LNCaP clone FGC (cell line): ENCODE data around the gene SLC17A7.

Source experiments
- DNase-seq: peaks from one replicate; pipeline ENCODE4 v3.0.0-alpha.2; 2011; ENCODE audit warnings: low read depth
- H3K4me3 ChIP-seq: 2 replicates; pipeline ENCODE4 v1.5.1; 2011; ENCODE audit warnings: mild to moderate bottlenecking, low read depth, low read length, control low read depth
- CTCF ChIP-seq: IDR thresholded peaks from 2 replicates; pipeline ENCODE4 v1.5.1; 2012; ENCODE audit warnings: mild to moderate bottlenecking; ENCODE audit not compliant: control insufficient read depth, insufficient read depth; ENCODE audit errors: extremely low read depth

The SLC17A7 gene

GRCh38 chr19:49441210-49441959 lies at the start of gene SLC17A7:
Gene SLC17A7 (minus strand): TSS chr19:49441527. CDS start chr19:49441379, 148 bp downstream.
- DNase-seq = no peak
- TF ChIP-seq CTCF = no peak
- H3K4me3 ChIP-seq = no peak within 1 kb of the TSS

GRCh38 chr19:49490287-49491029 lies 49.1 kb upstream of the SLC17A7 start:
- no peak for TF ChIP-seq CTCF
- peak overlapping the region; percentile 71 for H3K4me3 ChIP-seq
- no peak for DNase-seq

DNA sequence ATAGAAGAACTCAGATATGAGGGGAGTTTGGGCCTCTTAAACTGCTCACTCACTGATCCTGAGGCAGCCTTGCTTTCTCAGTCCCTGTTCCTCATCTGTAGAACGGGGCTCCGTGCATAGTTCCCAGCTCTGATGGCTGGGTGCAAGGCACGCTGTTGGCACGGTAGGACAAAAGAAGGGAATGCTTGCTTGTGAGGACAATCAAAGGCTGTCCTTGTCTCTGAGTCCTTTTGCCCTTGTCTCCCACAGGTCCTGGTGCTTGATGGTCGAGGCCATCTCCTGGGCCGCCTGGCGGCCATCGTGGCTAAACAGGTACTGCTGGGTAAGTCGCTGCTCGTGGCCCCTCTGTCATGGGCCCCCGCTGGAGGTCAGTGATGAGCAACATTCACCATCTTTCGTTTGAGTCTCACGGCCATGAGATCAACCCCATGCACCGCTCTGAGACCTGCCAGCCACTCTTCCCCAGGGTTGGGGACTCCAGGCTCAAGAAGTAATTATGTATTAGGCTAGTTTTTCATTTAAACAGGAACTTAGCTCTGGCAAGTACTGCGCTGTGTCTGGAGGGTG lies 48.4 kb upstream of the SLC17A7 start:
- no peak for DNase-seq
- TF ChIP-seq CTCF = peak; percentile 49
- H3K4me3 ChIP-seq = peak overlapping the region; percentile 71

DNA sequence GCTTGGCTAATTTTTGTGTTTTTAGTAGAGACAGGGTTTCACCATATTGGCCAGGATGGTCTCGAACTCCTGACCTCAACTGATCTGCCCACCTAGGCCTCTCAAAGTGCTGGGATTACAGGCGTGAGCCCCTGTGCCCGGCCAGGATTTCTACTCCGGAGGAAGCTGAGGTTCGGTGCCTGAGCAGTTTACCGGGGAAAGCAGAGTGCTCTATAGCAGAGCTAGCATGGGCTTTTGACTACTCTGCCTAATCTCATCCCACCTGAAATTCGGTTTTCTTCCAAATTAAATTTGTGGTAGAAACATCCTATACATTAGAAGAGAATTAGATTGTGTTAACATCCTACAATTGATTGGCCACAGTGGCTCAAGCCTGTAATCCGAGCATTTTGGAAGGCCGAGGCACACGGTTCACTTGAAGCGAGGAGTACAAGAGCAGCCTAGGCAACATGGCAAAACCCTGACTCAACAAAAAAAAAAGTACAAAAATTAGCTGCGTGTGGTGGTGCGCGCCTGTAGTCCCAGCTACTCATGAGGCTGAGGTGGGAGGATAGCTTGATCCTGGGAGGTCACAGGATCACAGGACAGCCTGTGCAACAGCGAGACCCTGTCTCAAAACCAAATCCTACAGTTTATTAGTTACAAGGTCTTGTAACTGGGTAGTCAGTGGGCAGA lies 47.7 kb upstream of the SLC17A7 start:
- TF ChIP-seq CTCF = no peak
- DNase-seq = no peak
- peak overlapping the region; percentile 71 for H3K4me3 ChIP-seq

- no peak for TF ChIP-seq CTCF
- no peak for DNase-seq
These were observed 46.9 kb upstream of the SLC17A7 start for GRCh38 chr19:49488046-49488862.

DNA sequence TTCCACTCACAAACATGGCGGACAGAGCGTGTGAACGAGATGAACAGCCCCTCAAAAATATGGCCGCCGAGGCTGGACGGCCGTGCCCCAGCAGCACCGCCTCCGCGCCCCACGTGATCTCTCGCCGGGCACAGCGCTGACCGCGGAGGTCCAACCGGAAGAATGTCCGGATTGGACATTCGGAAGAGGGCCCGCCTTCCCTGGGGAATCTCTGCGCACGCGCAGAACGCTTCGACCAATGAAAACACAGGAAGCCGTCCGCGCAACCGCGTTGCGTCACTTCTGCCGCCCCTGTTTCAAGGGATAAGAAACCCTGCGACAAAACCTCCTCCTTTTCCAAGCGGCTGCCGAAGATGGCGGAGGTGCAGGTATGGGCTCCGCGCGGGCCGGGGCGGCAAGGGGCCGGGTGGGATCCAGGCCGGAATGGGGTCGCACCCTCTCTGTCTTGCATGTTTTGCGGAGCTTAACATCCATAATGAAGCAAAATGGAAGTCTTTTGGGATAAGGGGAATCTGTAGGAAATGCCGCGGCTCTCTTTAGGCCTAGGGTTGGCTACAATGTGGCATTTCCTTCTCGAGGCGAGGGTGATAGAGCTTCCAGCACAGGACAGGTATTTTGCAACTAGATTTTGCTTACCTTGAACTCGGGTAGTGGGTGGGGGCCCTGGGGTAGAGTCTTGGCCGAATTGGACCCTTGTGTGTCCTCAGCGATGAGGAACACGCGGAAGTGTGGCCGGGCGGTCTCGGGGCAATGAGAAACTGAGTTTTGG lies 46.1 kb upstream of the SLC17A7 start, which contains the start of gene RPL13A:
Gene RPL13A, plus strand, starts transcription at position 332 of the 769 bp plus-strand sequence. Its CDS starts 22 bp downstream, at position 354.
- peak; percentile 97 for DNase-seq
- peak within 1 kb of the TSS; percentile 71 for H3K4me3 ChIP-seq
- TF ChIP-seq CTCF = no peak

More at GRCh38 chr19:49488046-49488862, 46.9 kb upstream of the SLC17A7 start:
- peak overlapping the region; percentile 71 for H3K4me3 ChIP-seq
